ENCODE measurements around the gene LHFPL4. TPM values are rescaled to one million over a fixed set of nuclear protein-coding genes. Genes with fewer than 3 reads are reported as not detected.

Gene LHFPL4
- total RNA-seq, 1 donor from 2014 or later, result not detected

GRCh38 chr3:9549600-9549999 lies 4.0 kb downstream of the LHFPL4 start:
- intact Hi-C loops (cut with DNase I), result no loop called here
- TF ChIP-seq CTCF (IDR thresholded peaks at IDR 0.05), result no peak
- Histone ChIP-seq H3K9me3 (no peaks in the 10 kb centered on the region), H3K4me1 (no peaks in the 10 kb centered on the region), H3K4me3 (no peak overlapping the region), H3K36me3 (no peaks in the 10 kb centered on the region), H3K27me3 (peaks cover 17% of the 10 kb centered on the region), H3K27ac (no peak overlapping the region)
- DNase-seq (ENCODE audit: low spot score in 2 of 2), result no peak

- intact Hi-C loops (cut with DNase I), result no loop called here
- no peak overlapping the region for H3K27ac ChIP-seq
- H3K4me3 ChIP-seq, result no peak overlapping the region
- no peaks in the 10 kb centered on the region for H3K36me3 ChIP-seq
- peaks cover 17% of the 10 kb centered on the region for H3K27me3 ChIP-seq
- no peaks in the 10 kb centered on the region for H3K4me1 ChIP-seq
- no peak for DNase-seq (ENCODE audit: low spot score in 2 of 2)
- H3K9me3 ChIP-seq, result no peaks in the 10 kb centered on the region
- TF ChIP-seq CTCF (IDR thresholded peaks at IDR 0.05), result no peak
Observed at GRCh38 chr3:9548991-9549390, 4.6 kb downstream of the LHFPL4 start.

- no peaks in the 10 kb centered on the region for H3K36me3 ChIP-seq
- no peak for TF ChIP-seq CTCF (IDR thresholded peaks at IDR 0.05)
- no peaks in the 10 kb centered on the region for H3K4me1 ChIP-seq
- no peaks in the 10 kb centered on the region for H3K27me3 ChIP-seq
- intact Hi-C loops (cut with DNase I), result no loop called here
- no peak overlapping the region for H3K27ac ChIP-seq
- DNase-seq (ENCODE audit: low spot score in 2 of 2), result no peak
- H3K4me3 ChIP-seq, result no peak overlapping the region
- H3K9me3 ChIP-seq, result no peaks in the 10 kb centered on the region
Observed at GRCh38 chr3:9542182-9542581, 11.4 kb downstream of the LHFPL4 start.

GRCh38 chr3:9536212-9536611 lies 17.4 kb downstream of the LHFPL4 start:
- no peak for DNase-seq (ENCODE audit: low spot score in 2 of 2)
- intact Hi-C loops (cut with DNase I), result no loop called here
- Histone ChIP-seq H3K4me1 (no peaks in the 10 kb centered on the region), H3K4me3 (no peak overlapping the region), H3K27me3 (no peaks in the 10 kb centered on the region), H3K36me3 (no peaks in the 10 kb centered on the region), H3K9me3 (no peaks in the 10 kb centered on the region), H3K27ac (no peak overlapping the region)
- TF ChIP-seq CTCF (IDR thresholded peaks at IDR 0.05), result no peak

- no peaks in the 10 kb centered on the region for H3K9me3 ChIP-seq
- H3K27me3 ChIP-seq, result no peaks in the 10 kb centered on the region
- H3K4me3 ChIP-seq, result no peak overlapping the region
- DNase-seq (ENCODE audit: low spot score in 2 of 2), result no peak
- H3K36me3 ChIP-seq, result no peaks in the 10 kb centered on the region
- no peak for TF ChIP-seq CTCF (IDR thresholded peaks at IDR 0.05)
- no peak overlapping the region for H3K27ac ChIP-seq
- intact Hi-C loops (cut with DNase I), result no loop called here
- H3K4me1 ChIP-seq, result no peaks in the 10 kb centered on the region
Observed at GRCh38 chr3:9534429-9534828, 19.2 kb downstream of the LHFPL4 start.

GRCh38 chr3:9525078-9525477 lies 28.5 kb downstream of the LHFPL4 start:
- Histone ChIP-seq H3K4me3 (no peak overlapping the region), H3K27ac (no peak overlapping the region), H3K9me3 (no peaks in the 10 kb centered on the region), H3K27me3 (no peaks in the 10 kb centered on the region), H3K36me3 (no peaks in the 10 kb centered on the region), H3K4me1 (no peaks in the 10 kb centered on the region)
- TF ChIP-seq CTCF (IDR thresholded peaks at IDR 0.05), result no peak
- no peak for DNase-seq (ENCODE audit: low spot score in 2 of 2)
- intact Hi-C loops (cut with DNase I), result no loop called here
